NCI-H2196 (cell line): ENCODE measurements around the gene RPN2.
A peak's percentile ranks its signal among the peaks of the same experiment; 100 is the strongest.

Experiments used
- DNase-seq: peaks from one replicate; lab custom pipeline; 2025; ENCODE audit not compliant: unreplicated experiment; lab: John Stamatoyannopoulos, UW

RPN2 gene

DNA sequence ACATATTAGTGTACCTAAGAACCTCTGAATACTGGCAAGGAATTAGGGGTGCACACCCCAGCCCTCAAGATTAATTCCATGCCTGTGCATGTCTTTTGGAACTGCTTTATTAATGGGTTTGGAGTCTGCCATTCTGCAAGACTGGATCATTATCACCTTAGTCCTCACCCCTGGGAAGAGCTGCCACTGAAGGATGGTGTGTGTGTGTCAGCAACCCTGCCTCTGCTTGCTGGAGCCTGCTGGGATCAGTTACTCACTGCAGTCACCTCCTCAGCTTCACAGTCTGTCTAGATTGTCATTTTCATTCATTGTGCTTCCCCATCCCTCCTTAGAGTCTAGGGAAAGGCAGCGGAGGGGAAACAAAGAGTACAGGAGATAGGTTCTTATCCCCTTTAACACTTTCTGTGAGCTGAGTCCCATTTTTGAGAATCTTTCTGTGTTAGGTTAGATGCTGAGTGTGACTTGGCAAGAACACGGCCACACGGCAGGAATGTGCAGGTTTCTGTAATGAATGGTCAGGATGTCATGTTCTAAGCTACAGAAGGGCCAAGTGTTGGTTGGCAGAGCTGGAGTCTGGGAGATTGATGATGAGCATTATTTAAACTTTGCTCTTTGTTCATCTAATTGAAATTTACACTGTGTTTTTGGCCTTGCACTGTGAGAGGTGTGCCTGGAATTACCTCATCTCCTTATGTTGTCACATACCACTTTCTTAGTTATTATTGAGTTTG, 61.4 kb downstream of the RPN2 start:
- no peak for DNase-seq

DNA sequence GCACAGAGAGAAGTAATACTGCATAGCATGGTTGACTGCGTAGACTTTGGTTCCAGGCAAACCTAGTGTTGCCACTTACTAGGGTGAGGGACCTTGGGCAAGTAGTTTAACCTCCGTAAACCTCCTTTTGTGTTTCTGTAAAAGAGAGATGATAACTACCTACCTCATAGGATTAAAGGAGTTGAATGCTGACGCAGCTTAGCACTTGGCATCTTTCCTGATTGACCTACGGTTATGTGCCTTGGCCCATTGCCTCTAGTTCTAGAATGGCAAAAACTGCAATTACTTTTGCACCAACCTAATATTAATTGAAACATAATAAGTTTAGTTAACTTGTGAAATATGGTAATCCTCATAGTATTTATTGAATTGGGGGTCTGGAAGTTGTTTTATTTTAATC, 63.4 kb downstream of the RPN2 start:
- DNase-seq: no peak

DNA sequence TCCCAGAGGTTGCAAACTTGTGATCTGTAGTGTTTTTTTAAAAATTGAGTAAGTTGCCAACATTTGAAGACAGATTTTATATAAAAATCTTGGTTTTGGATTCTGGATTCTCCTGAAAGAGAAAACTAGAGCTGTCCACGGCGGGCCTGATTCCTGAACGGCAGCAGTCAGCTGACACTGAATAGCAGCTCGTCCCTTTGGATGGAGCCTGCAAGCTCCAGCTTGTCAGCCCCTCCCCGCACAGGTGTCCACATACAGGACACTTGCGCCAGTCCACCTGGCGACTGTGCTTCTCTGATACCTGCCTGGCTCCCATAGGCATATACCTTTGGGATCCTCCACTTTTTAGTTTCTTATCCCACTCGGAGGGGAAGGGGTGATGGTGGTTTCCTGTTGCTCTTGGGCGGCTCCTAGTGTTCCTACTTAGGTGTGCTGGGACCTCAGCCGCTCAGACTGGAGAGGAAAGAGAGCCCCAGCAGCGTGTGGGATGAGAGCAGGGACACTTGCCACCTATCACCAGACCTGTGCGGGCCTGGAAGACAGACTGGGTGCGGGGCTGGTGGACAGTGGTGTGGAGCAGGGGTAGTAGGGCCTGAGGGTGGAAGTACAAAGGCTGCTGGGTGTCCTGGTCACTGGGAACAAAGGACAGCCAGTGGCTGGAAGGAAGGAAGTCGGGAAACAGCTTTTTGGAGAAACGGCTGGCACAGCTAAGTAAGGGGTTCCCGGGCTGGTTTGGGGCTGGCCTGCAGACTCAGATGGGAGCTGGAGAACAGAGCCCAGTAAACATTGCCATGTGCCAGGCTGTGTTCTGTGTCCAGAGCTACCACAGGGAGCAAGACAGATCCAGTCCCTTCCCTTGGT, 64.2 kb downstream of the RPN2 start:
- no peak for DNase-seq

- DNase-seq: peak; percentile 43
These were observed 64.9 kb downstream of the RPN2 start for GRCh38 chr20:37243937-37244571.

- peak; percentile 11 for DNase-seq
These were observed 65.4 kb downstream of the RPN2 start for GRCh38 chr20:37244572-37244957.

- no peak for DNase-seq
These were observed 66.4 kb downstream of the RPN2 start for GRCh38 chr20:37245216-37246150.

DNA sequence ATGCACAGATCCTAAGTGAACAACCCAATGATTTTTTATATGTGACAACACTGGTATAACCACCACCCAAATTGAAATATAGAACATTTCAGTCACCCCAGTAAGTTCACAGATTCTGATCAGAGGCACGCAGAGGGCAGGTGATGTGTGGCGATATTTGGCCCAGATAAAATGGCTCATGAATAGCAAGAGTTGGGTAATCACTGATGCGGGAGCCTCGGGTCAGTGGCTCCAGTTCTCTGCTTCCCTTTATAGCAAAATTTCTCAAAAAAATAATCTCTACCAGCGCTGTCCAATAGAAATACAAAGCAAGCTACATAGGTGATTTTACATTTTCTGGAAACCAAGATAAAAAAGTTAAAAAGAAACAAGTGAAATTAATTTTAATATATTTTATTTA, 67.6 kb downstream of the RPN2 start:
- no peak for DNase-seq

- DNase-seq: no peak
These were observed 68.4 kb downstream of the RPN2 start for GRCh38 chr20:37247547-37247946.

DNA sequence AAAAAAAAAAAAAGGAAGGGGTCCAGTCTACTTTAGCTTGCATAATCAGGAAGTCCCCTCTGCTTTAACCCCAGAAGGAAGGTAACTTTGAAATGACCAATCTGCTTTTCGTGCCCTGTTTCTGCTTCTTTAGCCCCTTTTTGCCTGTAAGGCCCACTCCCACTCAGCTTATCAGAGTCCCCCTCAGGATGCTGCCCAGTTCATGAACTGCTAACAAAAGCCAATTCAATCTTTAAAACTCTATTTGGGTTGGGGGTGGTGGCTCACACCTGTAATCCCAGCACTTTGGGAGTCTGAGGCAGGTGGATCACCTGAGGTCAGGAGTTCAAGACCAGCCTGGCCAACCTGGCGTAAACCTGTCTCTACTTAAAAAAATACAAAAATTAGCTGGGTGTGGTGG, 70.2 kb downstream of the RPN2 start:
- no peak for DNase-seq

DNA sequence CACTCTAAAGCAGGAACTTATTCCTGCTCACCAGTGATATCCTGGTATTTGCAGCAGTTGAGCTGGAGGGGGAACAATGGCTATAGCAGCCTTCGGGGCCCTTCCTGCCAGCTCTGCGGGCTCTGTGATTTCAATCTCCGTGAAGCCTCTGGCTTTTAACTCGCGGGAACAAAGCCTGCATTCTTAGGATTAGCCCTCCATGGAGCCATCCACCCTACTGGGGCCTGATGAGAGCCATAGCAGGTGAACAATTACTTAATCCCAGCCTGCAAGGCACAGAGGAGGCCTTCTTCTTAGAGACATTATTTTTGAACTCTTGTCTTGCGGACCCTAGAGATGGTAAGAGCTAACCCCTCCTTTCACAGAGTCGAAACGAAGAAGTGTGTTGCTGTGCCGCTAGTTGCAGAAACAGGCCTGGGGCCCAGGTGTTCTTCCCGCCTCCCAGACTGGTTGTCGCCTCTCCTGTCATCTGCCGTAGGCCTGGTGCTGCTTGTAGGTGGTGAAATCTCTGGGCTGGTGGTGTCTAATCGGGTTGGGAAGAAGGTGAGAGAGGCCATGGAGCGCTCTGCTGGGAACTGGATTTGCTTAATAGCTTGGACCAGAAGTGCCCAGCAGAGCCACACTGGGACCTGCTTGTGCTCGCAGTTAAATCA, 72.8 kb downstream of the RPN2 start:
- no peak for DNase-seq

DNA sequence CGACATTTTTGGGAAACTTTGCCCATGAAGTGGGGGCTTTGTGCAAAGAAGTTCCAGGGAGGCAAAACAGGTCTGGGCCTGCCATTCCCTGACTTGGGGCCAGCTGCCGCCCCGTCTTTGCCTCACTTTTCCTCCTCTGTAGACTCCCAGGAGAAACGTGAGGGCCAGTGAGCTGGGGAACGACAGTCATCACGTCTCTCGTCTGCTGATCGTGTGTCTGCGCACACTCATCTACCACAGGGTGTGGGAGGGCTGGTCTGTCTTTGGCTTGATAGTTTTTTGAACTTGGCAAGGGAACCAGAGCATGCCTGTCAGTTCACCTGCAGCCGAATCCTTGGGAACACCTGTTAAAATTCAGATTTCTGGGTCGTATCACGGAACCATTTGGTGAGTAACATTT, 74.0 kb downstream of the RPN2 start:
- no peak for DNase-seq

- no peak for DNase-seq
These were observed 75.2 kb downstream of the RPN2 start for GRCh38 chr20:37254114-37254878.

GRCh38 chr20:37256286-37256685, 77.2 kb downstream of the RPN2 start:
- no peak for DNase-seq

- DNase-seq: no peak
These were observed 78.4 kb downstream of the RPN2 start for GRCh38 chr20:37257530-37257929.

DNA sequence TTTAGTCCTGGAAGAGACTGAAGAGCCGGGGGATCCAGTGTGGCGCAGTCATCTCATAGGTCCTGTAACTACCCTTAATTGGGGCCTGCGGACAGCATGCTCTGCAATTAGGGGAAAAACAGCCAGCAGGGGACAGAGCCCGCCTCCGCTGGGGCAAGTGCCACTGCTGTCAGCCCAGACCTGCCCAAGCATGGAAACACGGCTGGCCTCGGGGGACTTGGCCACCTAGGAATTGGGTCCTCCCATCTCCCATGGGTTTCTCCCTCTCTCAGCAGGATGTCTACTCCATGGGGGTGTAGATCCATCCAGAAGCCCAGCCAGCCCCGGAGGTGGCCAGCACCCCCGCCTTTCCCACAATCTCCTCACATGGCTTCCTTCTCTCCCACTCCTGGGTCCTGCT, 78.9 kb downstream of the RPN2 start:
- DNase-seq: no peak

DNA sequence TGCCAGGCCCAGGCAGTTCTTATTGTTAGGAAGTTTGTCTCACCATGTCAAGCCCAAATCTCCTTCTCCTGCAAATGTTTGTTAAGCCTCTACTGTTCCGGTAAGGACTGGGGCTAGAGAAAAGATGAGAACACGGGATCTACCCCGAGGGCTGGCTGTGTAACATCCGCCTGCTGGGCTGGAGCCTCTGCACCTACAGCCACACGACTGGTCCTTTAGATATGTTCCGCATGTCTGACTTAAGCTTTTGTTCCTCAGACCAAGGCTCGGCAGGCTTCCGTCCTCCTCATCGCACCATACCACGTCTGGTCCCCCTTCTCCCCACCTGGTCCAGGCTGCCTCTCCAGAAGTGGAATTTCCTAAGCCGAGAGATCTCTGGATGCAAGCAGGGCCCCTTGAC, 79.9 kb downstream of the RPN2 start:
- no peak for DNase-seq

- DNase-seq: no peak
These were observed 80.7 kb downstream of the RPN2 start for GRCh38 chr20:37259865-37260264.

- no peak for DNase-seq
These were observed 81.8 kb downstream of the RPN2 start for GRCh38 chr20:37260923-37261322.

- DNase-seq: no peak
These were observed 82.6 kb downstream of the RPN2 start, which contains the start of gene GHRH for GRCh38 chr20:37261714-37262113. Gene GHRH, minus strand, starts transcription at chr20:37261814. Its CDS starts 4,925 bp downstream, at chr20:37256889.

DNA sequence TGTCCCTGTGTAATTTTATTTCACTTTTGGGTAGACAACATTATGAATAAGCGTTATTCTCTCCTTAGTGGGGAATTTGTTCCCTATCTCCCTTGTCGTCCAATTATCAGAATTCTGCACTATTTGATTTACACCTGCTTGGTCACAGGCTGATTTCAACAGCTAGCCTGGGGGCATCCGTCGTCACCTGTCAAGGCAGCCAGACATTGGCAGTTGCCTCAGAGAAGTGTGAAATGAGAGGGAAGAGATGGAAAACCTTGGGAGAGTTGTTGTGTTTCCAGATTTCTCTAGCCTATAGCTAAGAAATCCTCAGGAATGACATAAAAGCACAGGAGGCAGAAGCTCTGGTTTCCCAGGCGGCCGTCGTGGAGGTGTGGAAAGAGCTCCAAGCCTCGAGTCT, 83.4 kb downstream of the RPN2 start:
- no peak for DNase-seq
